Coronary artery (tissue), 2 donors: ENCODE data around the gene GRWD1.
"Not testable (repeated sequence)": the region's sequence is repeated elsewhere in the genome, so short reads cannot be mapped to it uniquely, and the experiment has no call there.

Experiments
- DNase-seq: peaks from one replicate; pipeline ENCODE4 v3.0.0-alpha.2; 2017; ENCODE audit warnings: low spot score
- H3K27ac ChIP-seq, 2 donors: fragments of 200-600 bp; sonication (generic); one replicate each; pipeline ENCODE4 v1.5.1; 2016 to 2019
- H3K4me3 ChIP-seq: fragments of 200-600 bp; sonication (generic); 2 replicates; pipeline ENCODE4 v1.5.1; 2016; ENCODE audit warnings: mild to moderate bottlenecking, moderate library complexity
- TF ChIP-seq, protein P1 (sequence below): fragments of 200-600 bp; sonication (generic); IDR thresholded peaks from one replicate; pipeline ENCODE4 v1.5.1; 2019; ENCODE audit warnings: antibody characterized with exemption

The GRWD1 gene

GRCh38 chr19:48484247-48484893 is 38.6 kb downstream of the GRWD1 start:
- H3K4me3 ChIP-seq: no peak overlapping the region
- H3K27ac ChIP-seq: no peak overlapping the region
- TF ChIP-seq, protein P1, sequence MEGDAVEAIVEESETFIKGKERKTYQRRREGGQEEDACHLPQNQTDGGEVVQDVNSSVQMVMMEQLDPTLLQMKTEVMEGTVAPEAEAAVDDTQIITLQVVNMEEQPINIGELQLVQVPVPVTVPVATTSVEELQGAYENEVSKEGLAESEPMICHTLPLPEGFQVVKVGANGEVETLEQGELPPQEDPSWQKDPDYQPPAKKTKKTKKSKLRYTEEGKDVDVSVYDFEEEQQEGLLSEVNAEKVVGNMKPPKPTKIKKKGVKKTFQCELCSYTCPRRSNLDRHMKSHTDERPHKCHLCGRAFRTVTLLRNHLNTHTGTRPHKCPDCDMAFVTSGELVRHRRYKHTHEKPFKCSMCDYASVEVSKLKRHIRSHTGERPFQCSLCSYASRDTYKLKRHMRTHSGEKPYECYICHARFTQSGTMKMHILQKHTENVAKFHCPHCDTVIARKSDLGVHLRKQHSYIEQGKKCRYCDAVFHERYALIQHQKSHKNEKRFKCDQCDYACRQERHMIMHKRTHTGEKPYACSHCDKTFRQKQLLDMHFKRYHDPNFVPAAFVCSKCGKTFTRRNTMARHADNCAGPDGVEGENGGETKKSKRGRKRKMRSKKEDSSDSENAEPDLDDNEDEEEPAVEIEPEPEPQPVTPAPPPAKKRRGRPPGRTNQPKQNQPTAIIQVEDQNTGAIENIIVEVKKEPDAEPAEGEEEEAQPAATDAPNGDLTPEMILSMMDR: no peak
- no peak for DNase-seq

DNA sequence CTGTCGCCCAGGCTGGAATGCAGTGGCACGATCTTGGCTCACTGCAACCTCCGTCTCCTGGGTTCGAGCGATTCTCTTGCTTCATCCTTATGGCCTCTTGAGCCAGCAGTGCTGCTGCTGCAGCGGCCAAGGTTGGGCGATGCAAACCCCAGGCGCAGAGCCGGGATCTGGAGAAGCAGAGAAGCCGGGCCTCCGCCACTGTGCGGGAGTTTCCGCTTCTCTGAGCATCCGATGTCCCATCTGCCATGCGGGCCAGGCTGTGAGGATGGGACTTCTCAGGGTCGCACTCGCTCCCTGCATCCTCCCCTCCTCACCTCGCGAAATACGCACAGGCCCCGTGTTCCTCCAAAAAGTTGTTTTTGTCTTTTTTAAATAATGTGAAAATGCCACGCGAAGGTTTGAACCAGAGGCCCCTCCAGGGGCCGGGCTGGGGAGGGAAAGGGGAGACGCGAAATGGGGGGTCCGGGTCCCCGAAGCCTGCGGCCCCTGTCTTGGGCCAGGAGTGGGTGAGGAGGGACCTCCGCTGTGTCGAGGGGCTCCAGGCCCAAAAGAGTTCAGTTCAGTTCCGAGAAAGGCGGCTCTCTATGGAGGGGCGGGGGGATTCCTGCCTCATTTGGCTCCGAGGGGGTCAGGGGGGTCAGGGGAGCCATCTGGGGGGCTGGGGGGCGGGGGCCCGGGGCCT is 39.3 kb downstream of the GRWD1 start:
- Histone ChIP-seq H3K27ac (no peak overlapping the region), H3K4me3 (no peak overlapping the region)
- no peak for DNase-seq
- TF ChIP-seq, protein P1: no peak

DNA sequence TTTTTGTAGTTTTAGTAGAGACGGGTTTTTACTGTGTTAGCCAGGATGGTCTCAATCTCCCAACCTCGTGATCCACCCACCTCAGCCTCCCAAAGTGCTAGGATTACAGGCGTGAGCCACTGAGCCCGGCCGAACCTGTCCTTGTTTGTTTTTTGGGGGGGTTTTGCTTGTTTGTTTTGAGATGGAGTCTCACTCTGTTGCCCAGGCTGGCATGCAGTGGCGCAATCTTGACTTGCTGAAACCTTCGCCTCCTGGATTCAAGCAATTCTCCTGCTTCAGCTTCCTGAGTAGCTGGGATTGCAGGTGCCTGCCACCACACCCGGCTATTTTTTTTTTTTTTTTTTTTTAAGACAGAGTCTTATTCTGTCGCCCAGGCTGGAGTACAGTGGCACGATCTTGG is 40.9 kb downstream of the GRWD1 start:
- H3K4me3 ChIP-seq, DNase-seq, H3K27ac ChIP-seq: not testable (repeated sequence)

GRCh38 chr19:48487544-48487943 is 41.8 kb downstream of the GRWD1 start:
- TF ChIP-seq, protein P1: no peak
- no peak for DNase-seq
- Histone ChIP-seq H3K4me3 (no peak overlapping the region), H3K27ac (peak overlapping the region in 1 of 2 donors; percentile 72)

- peak overlapping the region in 1 of 2 donors; percentile 72 for H3K27ac ChIP-seq
- no peak for DNase-seq
- no peak overlapping the region for H3K4me3 ChIP-seq
- TF ChIP-seq, protein P1: no peak
These were observed 42.2 kb downstream of the GRWD1 start for GRCh38 chr19:48487948-48488347.

- not testable (repeated sequence) for DNase-seq, H3K4me3 ChIP-seq
- H3K27ac ChIP-seq: peak overlapping the region in 1 of 2 donors; percentile 72
These were observed 42.7 kb downstream of the GRWD1 start for GRCh38 chr19:48488478-48488877.

- no peak for DNase-seq
- no peak overlapping the region for H3K4me3 ChIP-seq
- TF ChIP-seq, protein P1: peak; percentile 92
- H3K27ac ChIP-seq: no peak overlapping the region
These were observed 43.9 kb downstream of the GRWD1 start for GRCh38 chr19:48489608-48490216.
